Measurements from ENCODE around the gene CCR3.

Gene CCR3

GRCh38 chr3:46239952-46240351 is 2.3 kb upstream of the CCR3 start:
- H3K4me1 ChIP-seq (ENCODE audit: control insufficient read depth in 1 of 2, insufficient read depth in 1 of 2, low read depth in 1 of 2, low read length in 1 of 2): peaks cover 38 to 51% of the 10 kb centered on the region in 2 experiments
- H3K4me3 ChIP-seq (ENCODE audit: low read depth in 1 of 2, low read length in 1 of 2): no peak overlapping the region
- no peak overlapping the region for H3K27ac ChIP-seq
- H3K36me3 ChIP-seq: no peaks in the 10 kb centered on the region
- TF ChIP-seq CTCF (IDR thresholded peaks at IDR 0.05): no peak
- no peaks in the 10 kb centered on the region for H3K27me3 ChIP-seq
- H3K9me3 ChIP-seq: no peaks in the 10 kb centered on the region

GRCh38 chr3:46243560-46243959 is 1.3 kb downstream of the CCR3 start:
- Histone ChIP-seq H3K27me3 (no peaks in the 10 kb centered on the region), H3K9me3 (no peaks in the 10 kb centered on the region), H3K27ac (peak overlapping the region; percentile 92), H3K4me1 (ENCODE audit: control insufficient read depth in 1 of 2, insufficient read depth in 1 of 2, low read depth in 1 of 2, low read length in 1 of 2) (peaks cover 19 to 30% of the 10 kb centered on the region in 2 experiments), H3K36me3 (no peaks in the 10 kb centered on the region), H3K4me3 (ENCODE audit: low read depth in 1 of 2, low read length in 1 of 2) (peak overlapping the region in 1 of 2 experiments; percentile 40)
- no peak for TF ChIP-seq CTCF (IDR thresholded peaks at IDR 0.05)

- peaks cover 19 to 27% of the 10 kb centered on the region in 2 experiments for H3K4me1 ChIP-seq (ENCODE audit: control insufficient read depth in 1 of 2, insufficient read depth in 1 of 2, low read depth in 1 of 2, low read length in 1 of 2)
- no peaks in the 10 kb centered on the region for H3K36me3 ChIP-seq
- H3K9me3 ChIP-seq: no peaks in the 10 kb centered on the region
- no peak overlapping the region for H3K27ac ChIP-seq
- no peaks in the 10 kb centered on the region for H3K27me3 ChIP-seq
- no peak overlapping the region for H3K4me3 ChIP-seq (ENCODE audit: low read depth in 1 of 2, low read length in 1 of 2)
- no peak for TF ChIP-seq CTCF (IDR thresholded peaks at IDR 0.05)
Measured at GRCh38 chr3:46245146-46245545, 2.9 kb downstream of the CCR3 start.

- no peak for TF ChIP-seq CTCF (IDR thresholded peaks at IDR 0.05)
- Histone ChIP-seq H3K27me3 (peaks cover 4% of the 10 kb centered on the region), H3K36me3 (no peaks in the 10 kb centered on the region), H3K4me3 (ENCODE audit: low read depth in 1 of 2, low read length in 1 of 2) (no peak overlapping the region), H3K9me3 (no peaks in the 10 kb centered on the region), H3K4me1 (ENCODE audit: control insufficient read depth in 1 of 2, insufficient read depth in 1 of 2, low read depth in 1 of 2, low read length in 1 of 2) (no peaks in the 10 kb centered on the region), H3K27ac (no peak overlapping the region)
Measured at GRCh38 chr3:46252980-46253379, 10.7 kb downstream of the CCR3 start.

- Histone ChIP-seq H3K9me3 (no peaks in the 10 kb centered on the region), H3K27me3 (no peaks in the 10 kb centered on the region), H3K27ac (no peak overlapping the region), H3K4me1 (ENCODE audit: control insufficient read depth in 1 of 2, insufficient read depth in 1 of 2, low read depth in 1 of 2, low read length in 1 of 2) (no peaks in the 10 kb centered on the region), H3K36me3 (no peaks in the 10 kb centered on the region), H3K4me3 (ENCODE audit: low read depth in 1 of 2, low read length in 1 of 2) (no peak overlapping the region)
- TF ChIP-seq CTCF (IDR thresholded peaks at IDR 0.05): no peak
Measured at GRCh38 chr3:46258525-46258924, 16.3 kb downstream of the CCR3 start.

Measured in neutrophil (primary cell).